NB4 (cell line): ENCODE data around the gene CDH23.

Experiments used
- CTCF ChIP-seq: IDR thresholded peaks from one replicate; pipeline ENCODE4 v1.5.1; 2012; ENCODE audit warnings: low read depth, low read length
- MAX ChIP-seq: IDR thresholded peaks from 2 replicates; pipeline ENCODE4 v1.6.1; 2011; ENCODE audit warnings: low read depth, low read length
- MYC ChIP-seq: IDR thresholded peaks from 2 replicates; pipeline ENCODE4 v1.6.1; 2011; ENCODE audit warnings: low read depth, low read length
- POLR2A ChIP-seq: IDR thresholded peaks from 2 replicates; pipeline ENCODE4 v1.6.1; 2011; ENCODE audit warnings: mild to moderate bottlenecking; ENCODE audit not compliant: insufficient read length; ENCODE audit errors: extremely low read depth

- no peak for TF ChIP-seq CTCF
- TF ChIP-seq MAX: no peak
- TF ChIP-seq MYC: no peak
- TF ChIP-seq POLR2A: no peak
These were observed 58.3 kb downstream of the CDH23 start for GRCh38 chr10:71455035-71455434.
